Hepatocyte (in vitro differentiated cells): Measurements from ENCODE around the gene CLCA4. TPM values are rescaled to one million over a fixed set of nuclear protein-coding genes. Genes with fewer than 3 reads are reported as not detected.
"Not testable (repeated sequence)": the region's sequence is repeated elsewhere in the genome, so short reads cannot be mapped to it uniquely, and the experiment has no call there.

ENCODE experiments used
- DNase-seq: peaks from one replicate; pipeline ENCODE4 v3.0.0-alpha.2; 2016; ENCODE audit warnings: low spot score
- H2AFZ ChIP-seq: fragments of 200-600 bp; sonication (generic); 2 replicates; pipeline ENCODE4 v1.6.0; 2016; ENCODE audit warnings: antibody characterized with exemption, mild to moderate bottlenecking
- H3K27ac ChIP-seq: fragments of 200-600 bp; sonication (generic); 2 replicates; pipeline ENCODE4 v1.5.1; 2016; ENCODE audit warnings: mild to moderate bottlenecking
- H3K27me3 ChIP-seq: fragments of 200-600 bp; sonication (generic); 2 replicates; pipeline ENCODE4 v1.6.1; 2016
- H3K36me3 ChIP-seq: fragments of 200-600 bp; sonication (generic); replicated peaks from 2 replicates; pipeline ENCODE4 v1.5.1; 2016; ENCODE audit warnings: low read depth; ENCODE audit not compliant: insufficient read depth
- H3K4me1 ChIP-seq: fragments of 200-600 bp; sonication (generic); 2 replicates; pipeline ENCODE4 v1.5.1; 2016; ENCODE audit warnings: mild to moderate bottlenecking, moderate library complexity; ENCODE audit not compliant: insufficient read depth
- H3K4me2 ChIP-seq: fragments of 200-600 bp; sonication (generic); 2 replicates; pipeline ENCODE4 v1.6.0; 2016
- H3K4me3 ChIP-seq: fragments of 200-600 bp; sonication (generic); 2 replicates; pipeline ENCODE4 v1.5.1; 2016; ENCODE audit warnings: mild to moderate bottlenecking
- H3K79me2 ChIP-seq: fragments of 200-600 bp; sonication (generic); 2 replicates; pipeline ENCODE4 v1.6.0; 2017; ENCODE audit warnings: mild to moderate bottlenecking
- H3K9me2 ChIP-seq: fragments of 200-600 bp; sonication (generic); replicated peaks from 2 replicates; pipeline ENCODE4 v1.6.0; 2017; ENCODE audit warnings: mild to moderate bottlenecking; ENCODE audit not compliant: insufficient read depth
- H3K9me3 ChIP-seq: fragments of 200-600 bp; sonication (generic); 2 replicates; pipeline ENCODE4 v1.5.1; 2016; ENCODE audit warnings: low read depth, mild to moderate bottlenecking
- H4K20me1 ChIP-seq: fragments of 200-600 bp; sonication (generic); 2 replicates; pipeline ENCODE4 v1.6.0; 2016; ENCODE audit warnings: mild to moderate bottlenecking; ENCODE audit not compliant: insufficient read depth, poor library complexity, severe bottlenecking
- EZH2 ChIP-seq: fragments of 200-600 bp; sonication (generic); IDR thresholded peaks from 2 replicates; pipeline ENCODE4 v1.6.1; 2016; ENCODE audit warnings: antibody characterized with exemption, mild to moderate bottlenecking, borderline replicate concordance
- EZH2phosphoT487 ChIP-seq: fragments of 200-600 bp; sonication (generic); IDR thresholded peaks from one replicate; pipeline ENCODE4 v1.6.1; 2018; ENCODE audit warnings: antibody characterized with exemption, mild to moderate bottlenecking, low read depth, moderate library complexity; ENCODE audit not compliant: unreplicated experiment, severe bottlenecking
- WGBS: methylation state at CpG from one replicate; pipeline ENCODE4 v1.1.6; 2016; ENCODE audit warnings: low lambda C conversion rate; ENCODE audit errors: missing lambda C conversion rate; 5-methylcytosine and 5-hydroxymethylcytosine counted together
- polyA plus RNA-seq: library from polyadenylated mRNA; unstranded; fragments of >200 nt; fragmentation: Nextera tagmentation; extraction: Ambion mirVana; gene quantifications from 2 replicates; pipeline ENCODE4 v1.2.1, GENCODE V29; 2016
- total RNA-seq: library from RNA; depleted of rRNA; stranded (reverse); fragments of >200 nt; gene quantifications from 2 replicates; pipeline ENCODE4 v1.2.3, GENCODE V29; 2014
- TF ChIP-seq, protein P1 (sequence below): fragments of 200-600 bp; sonication (generic); IDR thresholded peaks from 2 replicates; pipeline ENCODE4 v1.5.1; 2016; ENCODE audit warnings: antibody characterized with exemption, mild to moderate bottlenecking; ENCODE audit not compliant: poor library complexity

CLCA4 gene
- total and polyA plus RNA-seq, 2 experiments from 2014 or later: 0.07 to 0.22 TPM

GRCh38 chr1:86500714-86501113, 46.2 kb upstream of the CLCA4 start:
- Histone ChIP-seq H3K9me3 (no peaks in the 10 kb centered on the region), H4K20me1 (no peaks in the 10 kb centered on the region), H3K79me2 (no peaks in the 10 kb centered on the region), H3K36me3 (no peaks in the 10 kb centered on the region), H3K4me1 (peaks cover 26% of the 10 kb centered on the region), H3K9me2 (no peaks in the 10 kb centered on the region), H3K27me3 (no peaks in the 10 kb centered on the region), H2AFZ (no peak overlapping the region), H3K4me3 (no peak overlapping the region), H3K27ac (no peak overlapping the region), H3K4me2 (no peak overlapping the region)
- no peak for DNase-seq
- WGBS: 85% methylated on average over 2 of the region's 2 CpGs
- TF ChIP-seq EZH2 (no peak), EZH2phosphoT487 (no peak)
- TF ChIP-seq, protein P1, sequence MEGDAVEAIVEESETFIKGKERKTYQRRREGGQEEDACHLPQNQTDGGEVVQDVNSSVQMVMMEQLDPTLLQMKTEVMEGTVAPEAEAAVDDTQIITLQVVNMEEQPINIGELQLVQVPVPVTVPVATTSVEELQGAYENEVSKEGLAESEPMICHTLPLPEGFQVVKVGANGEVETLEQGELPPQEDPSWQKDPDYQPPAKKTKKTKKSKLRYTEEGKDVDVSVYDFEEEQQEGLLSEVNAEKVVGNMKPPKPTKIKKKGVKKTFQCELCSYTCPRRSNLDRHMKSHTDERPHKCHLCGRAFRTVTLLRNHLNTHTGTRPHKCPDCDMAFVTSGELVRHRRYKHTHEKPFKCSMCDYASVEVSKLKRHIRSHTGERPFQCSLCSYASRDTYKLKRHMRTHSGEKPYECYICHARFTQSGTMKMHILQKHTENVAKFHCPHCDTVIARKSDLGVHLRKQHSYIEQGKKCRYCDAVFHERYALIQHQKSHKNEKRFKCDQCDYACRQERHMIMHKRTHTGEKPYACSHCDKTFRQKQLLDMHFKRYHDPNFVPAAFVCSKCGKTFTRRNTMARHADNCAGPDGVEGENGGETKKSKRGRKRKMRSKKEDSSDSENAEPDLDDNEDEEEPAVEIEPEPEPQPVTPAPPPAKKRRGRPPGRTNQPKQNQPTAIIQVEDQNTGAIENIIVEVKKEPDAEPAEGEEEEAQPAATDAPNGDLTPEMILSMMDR: no peak

DNA sequence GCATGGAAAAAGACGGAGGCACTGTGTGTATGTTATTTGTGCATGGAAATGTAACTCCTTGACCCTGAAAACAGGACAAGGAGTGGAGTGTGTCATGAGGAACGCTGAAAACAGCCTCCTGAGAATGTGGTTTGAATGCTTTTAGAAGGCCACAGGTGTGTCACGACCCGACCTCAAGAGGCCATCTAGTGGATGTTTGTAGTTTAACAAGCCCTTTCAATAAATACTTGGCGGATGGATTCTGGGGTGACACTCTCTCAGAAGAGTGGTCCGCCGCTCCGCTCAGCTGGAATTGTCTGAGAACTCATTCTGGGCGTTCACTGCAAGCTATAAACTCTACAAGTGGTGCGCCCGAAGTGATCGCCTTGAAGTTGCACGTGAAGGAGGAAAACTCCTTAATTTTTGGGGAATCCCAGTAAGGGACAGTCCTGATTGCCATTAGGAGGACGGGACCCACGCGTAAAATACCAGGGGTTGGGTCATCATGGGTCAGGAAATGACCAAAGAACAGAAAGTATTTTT, 44.7 kb upstream of the CLCA4 start:
- TF ChIP-seq, protein P1: peak; percentile 49
- H3K27me3 ChIP-seq, H3K36me3 ChIP-seq, H3K9me3 ChIP-seq, H4K20me1 ChIP-seq, H3K9me2 ChIP-seq, H3K79me2 ChIP-seq: not testable (repeated sequence)
- H3K4me2 ChIP-seq: peak overlapping the region; percentile 83
- peak overlapping the region; percentile 67 for H2AFZ ChIP-seq
- H3K4me1 ChIP-seq: peaks cover 26% of the 10 kb centered on the region
- 12% methylated on average over 16 of the region's 16 CpGs for WGBS
- H3K4me3 ChIP-seq: peak overlapping the region; percentile 24
- peak; percentile 59 for DNase-seq
- H3K27ac ChIP-seq: peak overlapping the region; percentile 75

GRCh38 chr1:86502721-86503405, 44.0 kb upstream of the CLCA4 start:
- peak overlapping the region; percentile 24 for H3K4me3 ChIP-seq
- DNase-seq: peak; percentile 82
- WGBS: 20% methylated on average over 18 of the region's 18 CpGs
- no peaks in the 10 kb centered on the region for H3K9me2 ChIP-seq
- H4K20me1 ChIP-seq: no peaks in the 10 kb centered on the region
- H3K4me1 ChIP-seq: peaks cover 26% of the 10 kb centered on the region
- H2AFZ ChIP-seq: peak overlapping the region; percentile 67
- H3K9me3 ChIP-seq: no peaks in the 10 kb centered on the region
- H3K4me2 ChIP-seq: peak overlapping the region; percentile 83
- H3K36me3 ChIP-seq: no peaks in the 10 kb centered on the region
- TF ChIP-seq, protein P1: peak; percentile 33
- no peak for TF ChIP-seq EZH2
- no peaks in the 10 kb centered on the region for H3K27me3 ChIP-seq
- peak overlapping the region; percentile 75 for H3K27ac ChIP-seq
- H3K79me2 ChIP-seq: no peaks in the 10 kb centered on the region
